ENCODE data around the gene TNFSF10.

TNFSF10 gene

DNA sequence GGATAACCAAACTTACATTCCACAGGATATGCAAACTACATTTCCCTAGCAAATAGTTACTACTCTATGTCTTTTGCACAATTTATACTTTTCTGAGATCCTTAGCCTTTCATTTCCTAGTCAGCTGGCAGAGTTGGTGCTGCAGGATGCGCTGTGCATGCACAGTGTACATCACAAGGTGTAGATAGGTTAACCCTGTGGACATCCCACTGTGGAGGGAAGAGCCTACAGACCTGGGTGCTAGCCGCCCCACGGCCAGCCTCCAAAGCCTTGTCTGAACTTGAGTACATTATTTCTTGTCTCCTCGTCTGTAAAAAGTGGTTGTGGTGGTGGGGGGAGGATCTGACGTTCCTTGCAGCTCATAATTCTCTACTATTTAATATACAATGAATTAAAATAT lies 3.5 kb downstream of the TNFSF10 start:
- Histone ChIP-seq H3K4me2 (ENCODE audit: low read length) (no peak overlapping the region), H3K4me1 (ENCODE audit: insufficient read depth, low read length, severe bottlenecking) (peaks cover 15% of the 10 kb centered on the region), H3K4me3 (ENCODE audit: low read depth, low read length, poor library complexity, severe bottlenecking) (no peak overlapping the region), H3K9me2 (ENCODE audit: low read depth, low read length) (no peaks in the 10 kb centered on the region), H3F3A (ENCODE audit: insufficient read depth, low read length) (no peaks in the 10 kb centered on the region), H2AFZ (ENCODE audit: low read length) (no peak overlapping the region), H3K27me3 (ENCODE audit: insufficient read depth, low read length) (no peaks in the 10 kb centered on the region), H3K9me3 (ENCODE audit: low read length) (no peaks in the 10 kb centered on the region), H3K36me3 (ENCODE audit: insufficient read depth, low read length) (no peaks in the 10 kb centered on the region), H3K27ac (ENCODE audit: low read depth, low read length, poor library complexity, severe bottlenecking) (no peak overlapping the region), H3K79me2 (ENCODE audit: insufficient read depth, low read length) (no peaks in the 10 kb centered on the region), H3K9ac (ENCODE audit: low read length) (no peak overlapping the region), H4K20me1 (ENCODE audit: insufficient read depth, low read length) (no peaks in the 10 kb centered on the region)
- TF ChIP-seq, protein P1, sequence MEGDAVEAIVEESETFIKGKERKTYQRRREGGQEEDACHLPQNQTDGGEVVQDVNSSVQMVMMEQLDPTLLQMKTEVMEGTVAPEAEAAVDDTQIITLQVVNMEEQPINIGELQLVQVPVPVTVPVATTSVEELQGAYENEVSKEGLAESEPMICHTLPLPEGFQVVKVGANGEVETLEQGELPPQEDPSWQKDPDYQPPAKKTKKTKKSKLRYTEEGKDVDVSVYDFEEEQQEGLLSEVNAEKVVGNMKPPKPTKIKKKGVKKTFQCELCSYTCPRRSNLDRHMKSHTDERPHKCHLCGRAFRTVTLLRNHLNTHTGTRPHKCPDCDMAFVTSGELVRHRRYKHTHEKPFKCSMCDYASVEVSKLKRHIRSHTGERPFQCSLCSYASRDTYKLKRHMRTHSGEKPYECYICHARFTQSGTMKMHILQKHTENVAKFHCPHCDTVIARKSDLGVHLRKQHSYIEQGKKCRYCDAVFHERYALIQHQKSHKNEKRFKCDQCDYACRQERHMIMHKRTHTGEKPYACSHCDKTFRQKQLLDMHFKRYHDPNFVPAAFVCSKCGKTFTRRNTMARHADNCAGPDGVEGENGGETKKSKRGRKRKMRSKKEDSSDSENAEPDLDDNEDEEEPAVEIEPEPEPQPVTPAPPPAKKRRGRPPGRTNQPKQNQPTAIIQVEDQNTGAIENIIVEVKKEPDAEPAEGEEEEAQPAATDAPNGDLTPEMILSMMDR (IDR thresholded peaks at IDR 0.05; ENCODE audit: low read length): no peak
- no peak for TF ChIP-seq EZH2 (IDR thresholded peaks at IDR 0.05; ENCODE audit: borderline replicate concordance, low read length)

DNA sequence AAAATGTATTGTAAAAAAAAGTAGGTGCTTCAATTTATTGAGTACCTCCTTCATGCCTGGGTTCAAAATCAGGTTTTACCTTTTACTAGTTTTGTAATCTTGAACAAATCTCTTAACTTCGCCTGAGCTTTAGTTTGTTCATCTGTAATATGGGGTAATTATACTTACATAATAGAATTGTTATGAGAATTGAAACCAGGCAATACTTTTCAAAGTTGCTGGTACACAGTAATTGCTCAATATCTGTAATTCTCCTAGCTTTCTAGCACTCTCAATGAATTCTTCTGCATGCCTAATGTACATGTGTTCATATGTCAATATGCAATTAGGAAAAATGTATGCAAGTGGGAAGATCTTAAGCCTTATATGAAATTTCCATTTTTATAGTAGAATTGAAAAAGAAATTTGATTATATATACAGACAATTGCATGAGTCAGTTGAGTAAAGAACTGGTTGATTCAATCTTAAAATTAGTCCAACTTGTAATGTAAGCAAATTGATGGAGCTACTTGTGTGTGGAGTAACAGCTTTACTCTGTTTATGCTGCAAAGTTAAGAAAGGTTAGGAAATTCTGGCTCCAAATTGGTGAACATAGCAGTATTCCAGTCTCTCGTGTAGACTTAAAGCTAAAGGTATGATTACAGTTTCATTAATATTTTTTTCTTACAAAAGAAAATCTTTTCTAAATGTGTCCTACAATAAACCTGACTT lies 4.1 kb downstream of the TNFSF10 start:
- Histone ChIP-seq H4K20me1 (ENCODE audit: insufficient read depth, low read length) (no peaks in the 10 kb centered on the region), H3K9me3 (ENCODE audit: low read length) (no peaks in the 10 kb centered on the region), H3K9me2 (ENCODE audit: low read depth, low read length) (no peaks in the 10 kb centered on the region), H3K27ac (ENCODE audit: low read depth, low read length, poor library complexity, severe bottlenecking) (no peak overlapping the region), H3K79me2 (ENCODE audit: insufficient read depth, low read length) (no peaks in the 10 kb centered on the region), H3K36me3 (ENCODE audit: insufficient read depth, low read length) (no peaks in the 10 kb centered on the region), H3F3A (ENCODE audit: insufficient read depth, low read length) (no peaks in the 10 kb centered on the region), H3K27me3 (ENCODE audit: insufficient read depth, low read length) (no peaks in the 10 kb centered on the region), H2AFZ (ENCODE audit: low read length) (no peak overlapping the region), H3K4me2 (ENCODE audit: low read length) (no peak overlapping the region), H3K9ac (ENCODE audit: low read length) (no peak overlapping the region), H3K4me3 (ENCODE audit: low read depth, low read length, poor library complexity, severe bottlenecking) (no peak overlapping the region), H3K4me1 (ENCODE audit: insufficient read depth, low read length, severe bottlenecking) (peaks cover 15% of the 10 kb centered on the region)
- TF ChIP-seq, protein P1 (IDR thresholded peaks at IDR 0.05; ENCODE audit: low read length): no peak
- TF ChIP-seq EZH2 (IDR thresholded peaks at IDR 0.05; ENCODE audit: borderline replicate concordance, low read length): no peak

DNA sequence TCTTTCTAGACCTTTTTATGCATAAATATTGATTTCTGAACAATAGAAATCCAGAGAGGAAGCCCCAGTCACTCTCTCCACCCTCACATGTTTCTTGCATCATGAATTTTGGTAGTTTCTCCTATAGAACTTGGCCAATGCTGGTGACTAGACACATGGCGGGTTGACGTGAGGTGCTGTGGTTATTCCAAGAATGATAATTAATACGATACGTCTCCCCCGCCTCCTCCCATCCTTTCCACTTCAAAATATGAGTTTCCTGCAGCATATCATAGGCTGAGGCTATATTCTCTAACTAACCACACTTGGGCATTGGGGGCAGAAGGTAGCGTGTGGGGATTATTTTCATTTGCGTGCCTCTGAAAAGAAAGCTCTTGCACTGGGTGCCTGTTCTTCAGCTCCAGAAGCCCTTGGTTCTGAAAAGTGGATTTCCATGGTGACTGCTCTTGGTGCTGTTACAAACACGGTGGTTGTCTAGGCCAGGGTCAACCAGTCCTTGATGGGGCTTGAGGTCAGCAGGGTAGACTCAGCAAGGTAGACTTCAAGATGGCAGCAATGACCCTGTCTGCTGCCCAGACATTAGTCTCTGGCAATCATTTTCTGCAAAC lies 5.3 kb downstream of the TNFSF10 start:
- H3K9ac ChIP-seq (ENCODE audit: low read length): no peak overlapping the region
- no peak overlapping the region for H3K4me2 ChIP-seq (ENCODE audit: low read length)
- H3K9me2 ChIP-seq (ENCODE audit: low read depth, low read length): no peaks in the 10 kb centered on the region
- no peak overlapping the region for H3K4me3 ChIP-seq (ENCODE audit: low read depth, low read length, poor library complexity, severe bottlenecking)
- no peaks in the 10 kb centered on the region for H3K79me2 ChIP-seq (ENCODE audit: insufficient read depth, low read length)
- H2AFZ ChIP-seq (ENCODE audit: low read length): no peak overlapping the region
- H3K27me3 ChIP-seq (ENCODE audit: insufficient read depth, low read length): no peaks in the 10 kb centered on the region
- H3K36me3 ChIP-seq (ENCODE audit: insufficient read depth, low read length): no peaks in the 10 kb centered on the region
- H3K27ac ChIP-seq (ENCODE audit: low read depth, low read length, poor library complexity, severe bottlenecking): no peak overlapping the region
- peaks cover 8% of the 10 kb centered on the region for H3K4me1 ChIP-seq (ENCODE audit: insufficient read depth, low read length, severe bottlenecking)
- no peak for TF ChIP-seq EZH2 (IDR thresholded peaks at IDR 0.05; ENCODE audit: borderline replicate concordance, low read length)
- TF ChIP-seq, protein P1 (IDR thresholded peaks at IDR 0.05; ENCODE audit: low read length): no peak
- no peaks in the 10 kb centered on the region for H4K20me1 ChIP-seq (ENCODE audit: insufficient read depth, low read length)
- H3K9me3 ChIP-seq (ENCODE audit: low read length): no peaks in the 10 kb centered on the region
- H3F3A ChIP-seq (ENCODE audit: insufficient read depth, low read length): no peaks in the 10 kb centered on the region

All from OCI-LY1 (cell line).